Endothelial cell (in vitro differentiated cells): ENCODE data around the gene SATB2. TPM values are rescaled to one million over a fixed set of nuclear protein-coding genes. Genes with fewer than 3 reads are reported as not detected.

ENCODE experiments used
- DNase-seq: peaks from one replicate; pipeline ENCODE4 v3.0.0; 2021; ENCODE audit warnings: low spot score
- H3K27ac Mint-ChIP-seq: one replicate; pipeline ENCODE4 v1.8.0; 2021; ENCODE audit warnings: mixed read lengths, inconsistent platforms; ENCODE audit not compliant: unreplicated experiment
- H3K27me3 Mint-ChIP-seq: one replicate; pipeline ENCODE4 v1.8.0; 2021; ENCODE audit warnings: mild to moderate bottlenecking, moderate library complexity, mixed read lengths, inconsistent platforms; ENCODE audit not compliant: unreplicated experiment
- H3K36me3 Mint-ChIP-seq: one replicate; pipeline ENCODE4 v1.8.0; 2021; ENCODE audit warnings: mild to moderate bottlenecking, low read depth, mixed read lengths, inconsistent platforms; ENCODE audit not compliant: unreplicated experiment
- H3K4me1 Mint-ChIP-seq: one replicate; pipeline ENCODE4 v1.8.0; 2021; ENCODE audit warnings: mild to moderate bottlenecking, mixed read lengths, inconsistent platforms; ENCODE audit not compliant: unreplicated experiment
- H3K4me3 Mint-ChIP-seq: one replicate; pipeline ENCODE4 v1.8.0; 2021; ENCODE audit warnings: mild to moderate bottlenecking, mixed read lengths, inconsistent platforms; ENCODE audit not compliant: unreplicated experiment
- H3K9me3 Mint-ChIP-seq: one replicate; pipeline ENCODE4 v1.8.0; 2021; ENCODE audit warnings: mixed read lengths, inconsistent platforms; ENCODE audit not compliant: unreplicated experiment
- total RNA-seq: library from RNA; stranded (reverse); fragmentation: NEBNext Ultra II Directional; extraction: Animal tissue kit (Norgen Biotek cat#: 25700); gene quantifications from one replicate; pipeline ENCODE4 v1.2.1, GENCODE V29; 2021; ENCODE audit not compliant: unreplicated experiment
- TF ChIP-seq, protein P1 (sequence below): fragments of 200-600 bp; sonication (generic); IDR thresholded peaks from one replicate; pipeline ENCODE4 v1.5.0; 2021; ENCODE audit warnings: antibody characterized with exemption; ENCODE audit not compliant: unreplicated experiment

The SATB2 gene
- total RNA-seq, 1 donor from 2014 or later: 3.8 TPM

- TF ChIP-seq, protein P1, sequence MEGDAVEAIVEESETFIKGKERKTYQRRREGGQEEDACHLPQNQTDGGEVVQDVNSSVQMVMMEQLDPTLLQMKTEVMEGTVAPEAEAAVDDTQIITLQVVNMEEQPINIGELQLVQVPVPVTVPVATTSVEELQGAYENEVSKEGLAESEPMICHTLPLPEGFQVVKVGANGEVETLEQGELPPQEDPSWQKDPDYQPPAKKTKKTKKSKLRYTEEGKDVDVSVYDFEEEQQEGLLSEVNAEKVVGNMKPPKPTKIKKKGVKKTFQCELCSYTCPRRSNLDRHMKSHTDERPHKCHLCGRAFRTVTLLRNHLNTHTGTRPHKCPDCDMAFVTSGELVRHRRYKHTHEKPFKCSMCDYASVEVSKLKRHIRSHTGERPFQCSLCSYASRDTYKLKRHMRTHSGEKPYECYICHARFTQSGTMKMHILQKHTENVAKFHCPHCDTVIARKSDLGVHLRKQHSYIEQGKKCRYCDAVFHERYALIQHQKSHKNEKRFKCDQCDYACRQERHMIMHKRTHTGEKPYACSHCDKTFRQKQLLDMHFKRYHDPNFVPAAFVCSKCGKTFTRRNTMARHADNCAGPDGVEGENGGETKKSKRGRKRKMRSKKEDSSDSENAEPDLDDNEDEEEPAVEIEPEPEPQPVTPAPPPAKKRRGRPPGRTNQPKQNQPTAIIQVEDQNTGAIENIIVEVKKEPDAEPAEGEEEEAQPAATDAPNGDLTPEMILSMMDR: peak; percentile 90
- Mint-ChIP-seq H3K27ac (no peak overlapping the region), H3K27me3 (peaks cover 29% of the 10 kb centered on the region), H3K36me3 (no peaks in the 10 kb centered on the region), H3K4me1 (peaks cover 13% of the 10 kb centered on the region), H3K4me3 (peak overlapping the region; percentile 73), H3K9me3 (no peaks in the 10 kb centered on the region)
- DNase-seq: peak; percentile 93
Observed at GRCh38 chr2:199462956-199463692, 5.4 kb upstream of the SATB2 start.

DNA sequence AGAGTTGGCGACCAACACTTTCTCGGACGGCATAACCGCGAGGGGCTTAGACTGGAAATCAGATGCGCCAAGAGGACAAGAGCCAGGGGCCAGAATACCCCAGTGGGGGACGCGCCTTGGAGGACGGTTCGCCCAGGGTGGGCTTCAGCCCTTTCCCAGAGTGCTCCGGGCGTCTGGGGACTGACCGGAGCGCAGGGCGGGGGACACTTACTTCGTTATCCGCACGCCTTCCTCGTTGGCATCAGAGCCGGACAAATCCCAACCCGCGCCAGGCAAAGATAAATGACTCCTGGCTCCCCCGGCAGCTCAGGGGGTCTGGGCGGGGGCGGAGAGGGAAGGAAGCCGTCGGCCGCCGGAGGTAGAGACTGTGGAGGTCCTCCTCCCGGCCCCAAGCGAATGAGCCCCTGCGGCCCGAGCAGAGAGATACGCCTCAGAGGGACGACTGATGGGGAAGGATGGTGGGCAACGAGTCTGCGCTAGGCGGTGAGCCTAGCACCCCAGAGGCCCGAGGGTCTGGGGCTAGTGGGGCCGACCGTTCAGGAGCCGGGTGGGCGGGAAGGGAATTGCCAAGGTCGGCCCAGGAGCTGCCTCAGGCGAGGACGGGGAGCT, 4.7 kb upstream of the SATB2 start:
- peak; percentile 23 for DNase-seq
- H3K9me3 Mint-ChIP-seq: no peaks in the 10 kb centered on the region
- peaks cover 28% of the 10 kb centered on the region for H3K27me3 Mint-ChIP-seq
- TF ChIP-seq, protein P1: no peak
- no peak overlapping the region for H3K27ac Mint-ChIP-seq
- peaks cover 10% of the 10 kb centered on the region for H3K4me1 Mint-ChIP-seq
- H3K36me3 Mint-ChIP-seq: no peaks in the 10 kb centered on the region
- peak overlapping the region; percentile 73 for H3K4me3 Mint-ChIP-seq

- DNase-seq: no peak
- TF ChIP-seq, protein P1: no peak
- Mint-ChIP-seq H3K36me3 (no peaks in the 10 kb centered on the region), H3K27me3 (peaks cover 28% of the 10 kb centered on the region), H3K9me3 (no peaks in the 10 kb centered on the region), H3K4me3 (no peak overlapping the region), H3K4me1 (peaks cover 10% of the 10 kb centered on the region), H3K27ac (no peak overlapping the region)
Observed at GRCh38 chr2:199461711-199462346, 4.1 kb upstream of the SATB2 start.

GRCh38 chr2:199460846-199461710, 3.3 kb upstream of the SATB2 start:
- H3K27me3 Mint-ChIP-seq: peaks cover 22% of the 10 kb centered on the region
- H3K27ac Mint-ChIP-seq: no peak overlapping the region
- H3K4me1 Mint-ChIP-seq: peaks cover 14% of the 10 kb centered on the region
- H3K36me3 Mint-ChIP-seq: no peaks in the 10 kb centered on the region
- peak overlapping the region; percentile 9 for H3K4me3 Mint-ChIP-seq
- no peaks in the 10 kb centered on the region for H3K9me3 Mint-ChIP-seq
- TF ChIP-seq, protein P1: no peak
- no peak for DNase-seq
